Eye (tissue), 1 donor: ENCODE data around the gene FIGLA.
A peak's percentile ranks its signal among the peaks of the same experiment; 100 is the strongest.
"Not testable (repeated sequence)": the region's sequence is repeated elsewhere in the genome, so short reads cannot be mapped to it uniquely, and the experiment has no call there.

Experiments used
- DNase-seq: peaks from one replicate; pipeline ENCODE4 v3.0.0-alpha.2; 2015

FIGLA gene

DNA sequence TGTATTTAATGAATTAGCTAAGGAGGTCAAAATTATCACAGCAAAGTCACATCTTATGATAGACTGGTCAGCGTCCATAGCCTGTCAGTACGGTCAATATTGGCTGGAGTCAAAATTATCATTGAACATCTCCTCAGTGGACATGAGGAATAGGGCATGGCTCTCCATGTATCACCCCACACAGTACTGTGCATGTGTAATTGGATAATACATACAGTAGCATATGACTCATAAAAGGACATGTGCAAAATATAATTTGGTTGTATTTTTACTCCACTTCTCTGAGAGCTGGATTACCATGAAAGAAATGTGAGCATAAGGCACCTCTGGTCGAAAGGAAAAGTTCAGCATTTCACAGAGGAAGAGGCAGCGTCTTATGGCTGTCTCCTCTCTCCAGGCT is 47.4 kb downstream of the FIGLA start:
- no peak for DNase-seq

DNA sequence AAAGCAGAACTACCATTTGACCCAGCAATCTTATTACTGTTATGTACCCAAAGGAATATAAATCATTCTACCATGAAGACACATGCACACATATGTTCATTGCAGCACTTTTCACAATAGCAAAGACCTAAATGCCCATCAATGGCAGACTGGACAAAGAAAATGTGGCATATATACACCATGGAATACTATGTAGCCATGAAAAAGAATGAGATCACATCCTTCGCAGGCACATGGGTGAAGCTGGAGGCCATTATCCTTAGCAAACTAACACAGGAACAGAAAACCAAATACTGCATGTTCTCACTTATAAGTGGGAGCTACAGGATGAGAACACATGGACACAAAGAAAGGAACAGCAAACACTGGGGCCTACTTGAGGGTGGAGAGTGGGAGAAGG is 51.0 kb downstream of the FIGLA start:
- DNase-seq, result not testable (repeated sequence)

DNA sequence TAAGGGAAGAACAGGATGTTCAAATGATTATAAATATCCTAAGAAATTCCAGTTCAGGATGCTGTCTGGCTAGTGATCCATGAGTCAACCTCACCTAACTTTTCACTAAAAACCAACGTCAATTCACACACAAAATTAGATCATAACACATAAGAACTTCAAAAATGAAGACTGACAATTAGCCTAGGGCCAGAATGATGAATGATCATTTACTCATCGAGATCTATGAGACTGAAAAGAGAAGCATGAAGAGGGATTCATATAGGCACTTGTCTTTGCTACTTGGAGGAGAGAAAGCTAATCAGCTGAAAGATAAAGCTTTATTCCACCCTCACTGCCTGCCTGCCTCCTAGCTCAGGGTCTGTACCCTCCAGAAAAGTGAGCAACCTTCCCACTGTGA is 52.3 kb downstream of the FIGLA start:
- DNase-seq, result no peak

DNA sequence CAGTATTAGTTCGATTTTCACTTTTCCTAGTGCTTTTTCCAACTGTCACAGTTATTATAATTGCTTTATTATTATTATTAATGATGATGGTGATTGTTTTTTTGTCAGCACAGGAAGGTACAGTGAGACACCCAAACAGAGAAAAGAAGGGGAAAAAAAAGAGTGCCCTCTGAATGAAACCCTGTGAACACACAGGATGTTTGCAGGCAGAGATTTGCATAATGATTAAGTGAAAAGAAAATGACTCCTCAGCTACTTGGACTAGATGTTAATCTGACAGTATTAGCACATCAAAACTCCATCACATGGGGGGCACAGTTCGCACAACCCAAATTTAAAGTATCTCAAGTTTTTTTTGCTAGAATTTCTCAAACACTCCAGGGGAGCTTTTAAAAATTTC is 55.4 kb downstream of the FIGLA start:
- DNase-seq, result no peak

DNA sequence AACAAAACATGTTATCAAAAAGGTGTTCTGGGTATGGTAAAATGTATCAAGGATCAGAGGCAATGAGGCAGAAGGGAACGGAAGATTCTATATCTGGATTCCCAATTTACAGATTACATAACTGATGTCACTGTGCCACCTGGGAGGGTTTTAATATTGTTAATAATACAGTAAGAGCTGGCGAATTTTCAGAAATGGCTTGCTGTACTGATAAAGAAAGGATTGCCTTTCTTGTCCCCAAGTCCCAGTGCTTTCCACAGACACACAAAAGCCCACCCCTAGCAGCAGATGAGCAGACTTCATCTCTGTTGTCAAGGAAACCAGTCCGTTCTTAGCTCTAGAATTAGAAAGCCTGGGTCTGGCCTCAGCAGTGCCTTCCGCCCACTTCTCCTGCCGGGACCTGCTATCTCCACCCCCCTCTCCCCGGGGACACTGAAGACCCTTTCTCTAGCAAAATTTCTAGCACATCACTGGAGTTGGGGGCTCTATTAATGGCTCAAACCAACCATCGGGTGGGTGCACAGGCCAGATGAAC is 56.7 kb downstream of the FIGLA start:
- DNase-seq, result peak; percentile 66

DNA sequence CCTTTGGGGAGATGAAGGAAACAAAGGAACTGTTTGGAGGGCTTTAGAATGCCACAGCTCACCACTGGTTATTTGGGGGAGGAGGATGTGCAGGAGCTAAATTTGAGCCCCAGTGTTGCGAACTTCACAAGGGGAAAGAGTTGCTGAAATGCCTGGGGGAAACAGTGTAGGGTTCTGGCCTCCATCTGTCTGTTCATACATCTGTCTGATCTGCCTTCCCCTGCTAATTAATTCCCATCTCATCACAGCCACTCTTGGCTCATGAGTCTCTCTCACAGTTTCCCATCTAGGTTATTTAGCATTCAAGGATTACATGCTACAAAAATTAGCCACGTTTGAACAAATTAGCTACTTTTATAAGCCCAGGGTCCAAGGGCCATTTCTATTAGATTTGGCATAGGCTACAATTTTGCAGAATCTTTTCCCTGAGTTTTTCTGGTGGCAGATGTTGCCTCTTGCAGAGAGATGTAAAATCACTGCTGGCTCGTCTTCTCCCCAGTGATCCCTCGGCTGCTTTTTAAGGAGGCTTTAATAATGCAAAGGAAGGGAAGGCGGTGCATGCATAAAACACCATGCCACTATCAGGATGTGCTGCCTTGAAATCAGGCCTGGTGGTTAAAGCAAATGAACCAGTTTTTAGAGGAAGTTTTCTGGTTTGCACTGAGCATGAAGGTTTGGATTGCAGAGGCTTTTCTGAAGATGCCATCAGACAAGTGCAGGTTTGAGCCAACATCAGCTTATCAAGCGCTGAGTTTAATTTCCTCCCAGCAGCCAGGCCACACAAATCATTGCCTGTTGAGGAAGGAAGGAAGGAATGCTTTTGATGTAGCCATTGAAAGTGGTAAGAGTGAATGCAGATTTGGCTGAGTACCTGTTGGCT is 57.4 kb downstream of the FIGLA start:
- peak; percentile 59 for DNase-seq

DNA sequence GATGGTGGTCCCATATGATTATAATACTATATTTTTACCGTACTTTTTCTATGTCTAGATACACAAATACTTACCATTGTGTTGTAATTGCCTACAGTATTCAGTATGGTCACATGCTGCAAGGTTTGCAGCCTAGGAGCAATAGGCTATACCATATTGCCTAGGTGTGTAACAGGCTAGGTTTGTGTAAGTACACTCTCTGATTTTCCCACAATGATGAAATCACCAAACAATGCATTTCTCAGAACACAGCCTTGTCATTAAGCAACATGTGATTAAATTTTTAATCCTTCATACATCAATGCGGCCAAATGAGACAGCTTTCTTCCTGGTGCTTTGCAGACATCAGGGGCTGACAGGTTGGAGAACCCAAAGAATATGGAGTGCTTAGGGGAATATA is 59.7 kb downstream of the FIGLA start:
- DNase-seq, result no peak

DNA sequence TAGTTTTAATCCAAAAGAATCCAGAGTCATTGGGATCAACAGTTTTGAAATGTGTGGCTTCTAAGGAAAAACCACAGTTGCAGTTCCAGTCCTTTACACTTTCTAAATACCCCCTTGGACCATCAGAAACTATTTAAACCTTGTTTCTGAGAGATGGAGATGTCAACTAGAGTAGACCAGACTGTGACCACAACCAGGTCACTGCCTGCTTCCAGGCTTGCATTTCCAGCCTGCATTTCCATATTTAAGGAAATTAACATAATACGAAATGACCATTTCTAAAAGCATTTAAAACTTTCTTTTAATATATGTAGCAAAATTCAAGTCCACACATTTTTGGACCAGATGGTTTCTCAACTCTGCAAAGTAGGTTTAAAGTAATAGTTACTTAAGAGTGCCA is 60.8 kb downstream of the FIGLA start:
- no peak for DNase-seq

DNA sequence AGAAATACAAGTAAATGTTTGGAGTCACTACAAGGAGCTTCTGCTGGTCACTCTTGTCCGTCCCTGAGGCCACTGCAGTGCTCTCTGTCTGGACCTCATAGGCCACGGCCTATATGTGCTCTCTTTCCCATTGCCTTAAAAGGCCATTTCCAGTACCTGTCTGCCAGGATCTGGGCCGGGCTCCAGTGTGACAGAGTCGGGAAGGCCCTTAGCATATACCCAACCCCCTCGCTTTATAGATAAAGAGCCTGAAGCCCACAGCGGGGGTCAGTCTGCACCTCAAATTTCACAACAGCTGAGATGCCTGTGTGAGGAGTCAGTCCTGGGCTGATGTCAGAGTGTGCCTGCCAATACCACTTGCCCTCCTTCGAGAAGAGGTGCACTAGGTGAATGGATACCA is 62.3 kb downstream of the FIGLA start:
- DNase-seq, result no peak
